Hepatocyte (in vitro differentiated cells): ENCODE data around the gene SELENOW. TPM values are rescaled to one million over a fixed set of nuclear protein-coding genes. Genes with fewer than 3 reads are reported as not detected.

Experiments used
- DNase-seq: peaks from one replicate; pipeline ENCODE4 v3.0.0-alpha.2; 2016; ENCODE audit warnings: low spot score
- H2AFZ ChIP-seq: fragments of 200-600 bp; sonication (generic); 2 replicates; pipeline ENCODE4 v1.6.0; 2016; ENCODE audit warnings: antibody characterized with exemption, mild to moderate bottlenecking
- H3K27ac ChIP-seq: fragments of 200-600 bp; sonication (generic); 2 replicates; pipeline ENCODE4 v1.5.1; 2016; ENCODE audit warnings: mild to moderate bottlenecking
- H3K27me3 ChIP-seq: fragments of 200-600 bp; sonication (generic); 2 replicates; pipeline ENCODE4 v1.6.1; 2016
- H3K36me3 ChIP-seq: fragments of 200-600 bp; sonication (generic); replicated peaks from 2 replicates; pipeline ENCODE4 v1.5.1; 2016; ENCODE audit warnings: low read depth; ENCODE audit not compliant: insufficient read depth
- H3K4me1 ChIP-seq: fragments of 200-600 bp; sonication (generic); 2 replicates; pipeline ENCODE4 v1.5.1; 2016; ENCODE audit warnings: mild to moderate bottlenecking, moderate library complexity; ENCODE audit not compliant: insufficient read depth
- H3K4me2 ChIP-seq: fragments of 200-600 bp; sonication (generic); 2 replicates; pipeline ENCODE4 v1.6.0; 2016
- H3K4me3 ChIP-seq: fragments of 200-600 bp; sonication (generic); 2 replicates; pipeline ENCODE4 v1.5.1; 2016; ENCODE audit warnings: mild to moderate bottlenecking
- H3K79me2 ChIP-seq: fragments of 200-600 bp; sonication (generic); 2 replicates; pipeline ENCODE4 v1.6.0; 2017; ENCODE audit warnings: mild to moderate bottlenecking
- H3K9me2 ChIP-seq: fragments of 200-600 bp; sonication (generic); replicated peaks from 2 replicates; pipeline ENCODE4 v1.6.0; 2017; ENCODE audit warnings: mild to moderate bottlenecking; ENCODE audit not compliant: insufficient read depth
- H3K9me3 ChIP-seq: fragments of 200-600 bp; sonication (generic); 2 replicates; pipeline ENCODE4 v1.5.1; 2016; ENCODE audit warnings: low read depth, mild to moderate bottlenecking
- H4K20me1 ChIP-seq: fragments of 200-600 bp; sonication (generic); 2 replicates; pipeline ENCODE4 v1.6.0; 2016; ENCODE audit warnings: mild to moderate bottlenecking; ENCODE audit not compliant: insufficient read depth, poor library complexity, severe bottlenecking
- EZH2 ChIP-seq: fragments of 200-600 bp; sonication (generic); IDR thresholded peaks from 2 replicates; pipeline ENCODE4 v1.6.1; 2016; ENCODE audit warnings: antibody characterized with exemption, mild to moderate bottlenecking, borderline replicate concordance
- EZH2phosphoT487 ChIP-seq: fragments of 200-600 bp; sonication (generic); IDR thresholded peaks from one replicate; pipeline ENCODE4 v1.6.1; 2018; ENCODE audit warnings: antibody characterized with exemption, mild to moderate bottlenecking, low read depth, moderate library complexity; ENCODE audit not compliant: unreplicated experiment, severe bottlenecking
- WGBS: methylation state at CpG from one replicate; pipeline ENCODE4 v1.1.6; 2016; ENCODE audit warnings: low lambda C conversion rate; ENCODE audit errors: missing lambda C conversion rate; 5-methylcytosine and 5-hydroxymethylcytosine counted together
- polyA plus RNA-seq: library from polyadenylated mRNA; unstranded; fragments of >200 nt; fragmentation: Nextera tagmentation; extraction: Ambion mirVana; gene quantifications from 2 replicates; pipeline ENCODE4 v1.2.1, GENCODE V29; 2016
- total RNA-seq: library from RNA; depleted of rRNA; stranded (reverse); fragments of >200 nt; gene quantifications from 2 replicates; pipeline ENCODE4 v1.2.3, GENCODE V29; 2014
- TF ChIP-seq, protein P1 (sequence below): fragments of 200-600 bp; sonication (generic); IDR thresholded peaks from 2 replicates; pipeline ENCODE4 v1.5.1; 2016; ENCODE audit warnings: antibody characterized with exemption, mild to moderate bottlenecking; ENCODE audit not compliant: poor library complexity

The SELENOW gene
- total and polyA plus RNA-seq, 2 experiments from 2014 or later = 140 to 217 TPM

GRCh38 chr19:47819858-47820257 is 41.4 kb downstream of the SELENOW start:
- H2AFZ ChIP-seq = no peak overlapping the region
- no peaks in the 10 kb centered on the region for H3K79me2 ChIP-seq
- H3K9me3 ChIP-seq = no peaks in the 10 kb centered on the region
- WGBS = 16% methylated on average over 10 of the region's 10 CpGs
- no peak for DNase-seq
- H3K9me2 ChIP-seq = no peaks in the 10 kb centered on the region
- no peak overlapping the region for H3K4me3 ChIP-seq
- no peaks in the 10 kb centered on the region for H3K4me1 ChIP-seq
- no peak overlapping the region for H3K4me2 ChIP-seq
- no peak overlapping the region for H3K27ac ChIP-seq
- peaks cover 25% of the 10 kb centered on the region for H3K27me3 ChIP-seq
- TF ChIP-seq EZH2 = no peak
- TF ChIP-seq EZH2phosphoT487 = no peak
- TF ChIP-seq, protein P1, sequence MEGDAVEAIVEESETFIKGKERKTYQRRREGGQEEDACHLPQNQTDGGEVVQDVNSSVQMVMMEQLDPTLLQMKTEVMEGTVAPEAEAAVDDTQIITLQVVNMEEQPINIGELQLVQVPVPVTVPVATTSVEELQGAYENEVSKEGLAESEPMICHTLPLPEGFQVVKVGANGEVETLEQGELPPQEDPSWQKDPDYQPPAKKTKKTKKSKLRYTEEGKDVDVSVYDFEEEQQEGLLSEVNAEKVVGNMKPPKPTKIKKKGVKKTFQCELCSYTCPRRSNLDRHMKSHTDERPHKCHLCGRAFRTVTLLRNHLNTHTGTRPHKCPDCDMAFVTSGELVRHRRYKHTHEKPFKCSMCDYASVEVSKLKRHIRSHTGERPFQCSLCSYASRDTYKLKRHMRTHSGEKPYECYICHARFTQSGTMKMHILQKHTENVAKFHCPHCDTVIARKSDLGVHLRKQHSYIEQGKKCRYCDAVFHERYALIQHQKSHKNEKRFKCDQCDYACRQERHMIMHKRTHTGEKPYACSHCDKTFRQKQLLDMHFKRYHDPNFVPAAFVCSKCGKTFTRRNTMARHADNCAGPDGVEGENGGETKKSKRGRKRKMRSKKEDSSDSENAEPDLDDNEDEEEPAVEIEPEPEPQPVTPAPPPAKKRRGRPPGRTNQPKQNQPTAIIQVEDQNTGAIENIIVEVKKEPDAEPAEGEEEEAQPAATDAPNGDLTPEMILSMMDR = no peak
- no peaks in the 10 kb centered on the region for H3K36me3 ChIP-seq
- no peaks in the 10 kb centered on the region for H4K20me1 ChIP-seq

GRCh38 chr19:47820410-47820809 is 41.9 kb downstream of the SELENOW start:
- H3K27me3 ChIP-seq = peaks cover 25% of the 10 kb centered on the region
- no peak overlapping the region for H3K4me2 ChIP-seq

GRCh38 chr19:47821460-47822020 is 43.0 kb downstream of the SELENOW start, which contains the start of gene CRX:
TSS of gene CRX (plus strand) at chr19:47821937. CDS start at chr19:47834444, 12,507 bp downstream.
- H3K79me2 ChIP-seq = no peaks in the 10 kb centered on the region
- no peaks in the 10 kb centered on the region for H3K9me2 ChIP-seq
- no peak for DNase-seq
- WGBS = 45% methylated on average over 15 of the region's 15 CpGs
- H3K36me3 ChIP-seq = no peaks in the 10 kb centered on the region
- no peak within 1 kb of the TSS for H3K4me3 ChIP-seq
- H2AFZ ChIP-seq = no peak within 1 kb of the TSS
- no peaks in the 10 kb centered on the region for H4K20me1 ChIP-seq
- no peaks in the 10 kb centered on the region for H3K9me3 ChIP-seq
- H3K27me3 ChIP-seq = peaks cover 25% of the 10 kb centered on the region
- TF ChIP-seq EZH2phosphoT487 = no peak
- TF ChIP-seq, protein P1 = no peak
- no peak for TF ChIP-seq EZH2
- H3K4me2 ChIP-seq = no peak within 1 kb of the TSS
- no peaks in the 10 kb centered on the region for H3K4me1 ChIP-seq
- H3K27ac ChIP-seq = no peak within 1 kb of the TSS

More at GRCh38 chr19:47820410-47820809, 41.9 kb downstream of the SELENOW start:
- DNase-seq = no peak
- no peak overlapping the region for H3K4me3 ChIP-seq
- no peaks in the 10 kb centered on the region for H3K79me2 ChIP-seq
- 89% methylated on average over 2 of the region's 2 CpGs for WGBS
- H3K36me3 ChIP-seq = no peaks in the 10 kb centered on the region
- H4K20me1 ChIP-seq = no peaks in the 10 kb centered on the region
- TF ChIP-seq, protein P1 = no peak
- no peak for TF ChIP-seq EZH2phosphoT487
- no peak for TF ChIP-seq EZH2
- H3K4me1 ChIP-seq = no peaks in the 10 kb centered on the region
- H3K9me3 ChIP-seq = no peaks in the 10 kb centered on the region
- no peaks in the 10 kb centered on the region for H3K9me2 ChIP-seq
- no peak overlapping the region for H3K27ac ChIP-seq
- no peak overlapping the region for H2AFZ ChIP-seq

DNA sequence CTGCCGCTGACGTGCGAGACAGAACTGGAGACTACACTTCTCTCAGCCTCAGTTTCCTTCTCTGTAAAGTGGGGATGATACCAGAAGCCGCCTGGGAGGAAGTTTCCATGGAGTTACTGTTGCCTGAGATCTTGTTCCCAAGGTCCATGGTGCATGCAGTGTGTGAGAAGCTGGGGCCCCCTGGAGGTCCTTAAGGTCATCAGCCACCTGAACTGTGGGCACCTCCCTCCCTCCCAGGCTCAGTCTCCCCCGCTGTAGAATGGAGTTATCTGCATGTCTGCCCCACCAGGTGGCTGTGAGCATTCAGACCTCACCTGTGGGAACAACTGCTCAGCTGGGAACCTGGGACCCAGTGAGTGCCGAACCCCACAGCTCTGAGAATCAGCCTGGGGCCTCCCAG is 45.9 kb downstream of the SELENOW start:
- H3K36me3 ChIP-seq = no peaks in the 10 kb centered on the region
- no peaks in the 10 kb centered on the region for H3K79me2 ChIP-seq
- no peak overlapping the region for H2AFZ ChIP-seq
- H4K20me1 ChIP-seq = no peaks in the 10 kb centered on the region
- H3K9me3 ChIP-seq = no peaks in the 10 kb centered on the region
- no peaks in the 10 kb centered on the region for H3K4me1 ChIP-seq
- H3K27ac ChIP-seq = no peak overlapping the region
- TF ChIP-seq EZH2 (no peak), EZH2phosphoT487 (no peak)
- TF ChIP-seq, protein P1 = no peak
- no peak for DNase-seq
- H3K4me3 ChIP-seq = no peak overlapping the region
- no peaks in the 10 kb centered on the region for H3K9me2 ChIP-seq
- no peak overlapping the region for H3K4me2 ChIP-seq
- 86% methylated on average over 6 of the region's 6 CpGs for WGBS
- H3K27me3 ChIP-seq = peaks cover 23% of the 10 kb centered on the region
